MM.1S (cell line): ENCODE measurements around the gene RAB14.

Experiments
- DNase-seq: peaks from one replicate; pipeline ENCODE4 v3.0.0-alpha.2; 2015
- H2AFZ ChIP-seq: fragments of 300-600 bp; sonication (generic); 2 replicates; pipeline ENCODE4 v1.6.0; 2016; ENCODE audit warnings: antibody characterized with exemption, low read length
- H3F3A ChIP-seq: fragments of 300-600 bp; sonication (generic); 2 replicates; pipeline ENCODE4 v1.6.1; 2016; ENCODE audit warnings: mild to moderate bottlenecking, antibody characterized with exemption, low read length, moderate library complexity, mixed read lengths; ENCODE audit not compliant: insufficient read depth
- H3K27ac ChIP-seq: fragments of 300-600 bp; sonication (generic); 2 replicates; pipeline ENCODE4 v1.5.1; 2016; ENCODE audit warnings: mild to moderate bottlenecking, low read length
- H3K27me3 ChIP-seq: fragments of 300-600 bp; sonication (generic); replicated peaks from 2 replicates; pipeline ENCODE4 v1.6.0; 2016; ENCODE audit warnings: low read length; ENCODE audit not compliant: insufficient read depth
- H3K36me3 ChIP-seq: fragments of 300-600 bp; sonication (generic); replicated peaks from 2 replicates; pipeline ENCODE4 v1.6.1; 2016; ENCODE audit warnings: mild to moderate bottlenecking, low read length, mixed read lengths; ENCODE audit not compliant: insufficient read depth
- H3K4me1 ChIP-seq: fragments of 300-600 bp; sonication (generic); 2 replicates; pipeline ENCODE4 v1.6.1; 2016; ENCODE audit warnings: low read length, mixed read lengths
- H3K4me2 ChIP-seq: fragments of 300-600 bp; sonication (generic); 2 replicates; pipeline ENCODE4 v1.6.0; 2016; ENCODE audit warnings: low read depth, low read length
- H3K4me3 ChIP-seq: fragments of 300-600 bp; sonication (generic); 2 replicates; pipeline ENCODE4 v1.5.1; 2016; ENCODE audit warnings: low read length, mixed read lengths
- H3K79me2 ChIP-seq: fragments of 300-600 bp; sonication (generic); 2 replicates; pipeline ENCODE4 v1.6.1; 2016; ENCODE audit warnings: mixed run types, low read length, mixed read lengths
- H3K9ac ChIP-seq: fragments of 300-600 bp; sonication (generic); 2 replicates; pipeline ENCODE4 v1.6.1; 2016; ENCODE audit warnings: low read length, mixed read lengths
- H3K9me2 ChIP-seq: fragments of 300-600 bp; sonication (generic); replicated peaks from 2 replicates; pipeline ENCODE4 v1.6.1; 2016; ENCODE audit warnings: mild to moderate bottlenecking, low read length, mixed read lengths; ENCODE audit not compliant: insufficient read depth
- H3K9me3 ChIP-seq: fragments of 300-600 bp; sonication (generic); replicated peaks from 2 replicates; pipeline ENCODE4 v1.6.1; 2016; ENCODE audit warnings: mild to moderate bottlenecking, low read length, mixed read lengths; ENCODE audit not compliant: insufficient read depth
- H4K20me1 ChIP-seq: fragments of 300-600 bp; sonication (generic); 2 replicates; pipeline ENCODE4 v1.6.1; 2016; ENCODE audit warnings: mild to moderate bottlenecking, low read length, moderate library complexity, mixed read lengths; ENCODE audit not compliant: insufficient read depth
- EZH2 ChIP-seq: fragments of 300-600 bp; sonication (generic); optimal IDR thresholded peaks from 2 replicates; pipeline ENCODE3; 2017; ENCODE audit warnings: low read depth, mild to moderate bottlenecking, antibody characterized with exemption, low read length, mixed read lengths
- EZH2phosphoT487 ChIP-seq: fragments of 300-600 bp; sonication (generic); IDR thresholded peaks from 2 replicates; pipeline ENCODE4 v1.6.1; 2018; ENCODE audit warnings: antibody characterized with exemption, low read length
- TF ChIP-seq, protein P1 (sequence below): fragments of 300-600 bp; sonication (generic); IDR thresholded peaks from 2 replicates; pipeline ENCODE4 v1.5.1; 2016; ENCODE audit warnings: antibody characterized with exemption, low read length, mixed read lengths

The RAB14 gene

DNA sequence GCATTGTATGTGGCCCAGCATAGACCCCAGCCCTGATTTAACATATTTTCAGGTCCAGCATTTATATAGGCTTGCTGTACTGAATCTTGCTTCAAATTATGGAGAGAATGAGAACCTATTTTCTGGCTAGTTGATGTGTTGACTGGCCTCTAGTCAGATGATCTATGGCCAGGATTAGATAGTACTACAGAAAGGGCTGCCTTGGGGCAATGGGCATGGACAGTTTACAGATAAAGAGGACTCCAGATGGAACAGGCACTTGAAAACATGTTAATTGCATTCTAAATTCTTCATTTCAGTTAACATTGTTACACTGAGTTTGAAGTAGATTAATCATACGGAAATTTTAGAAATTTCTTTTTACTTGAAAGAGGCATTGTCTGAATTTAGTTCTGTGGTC, 61.5 kb downstream of the RAB14 start:
- Histone ChIP-seq H3F3A (no peaks in the 10 kb centered on the region), H3K36me3 (peaks cover 14% of the 10 kb centered on the region), H3K9ac (no peak overlapping the region), H3K79me2 (no peaks in the 10 kb centered on the region), H4K20me1 (no peaks in the 10 kb centered on the region), H3K9me3 (no peaks in the 10 kb centered on the region), H3K4me2 (no peak overlapping the region), H3K27ac (no peak overlapping the region), H3K4me3 (no peak overlapping the region), H2AFZ (no peak overlapping the region), H3K27me3 (no peaks in the 10 kb centered on the region), H3K4me1 (no peaks in the 10 kb centered on the region), H3K9me2 (no peaks in the 10 kb centered on the region)
- TF ChIP-seq EZH2 = no peak
- TF ChIP-seq, protein P1, sequence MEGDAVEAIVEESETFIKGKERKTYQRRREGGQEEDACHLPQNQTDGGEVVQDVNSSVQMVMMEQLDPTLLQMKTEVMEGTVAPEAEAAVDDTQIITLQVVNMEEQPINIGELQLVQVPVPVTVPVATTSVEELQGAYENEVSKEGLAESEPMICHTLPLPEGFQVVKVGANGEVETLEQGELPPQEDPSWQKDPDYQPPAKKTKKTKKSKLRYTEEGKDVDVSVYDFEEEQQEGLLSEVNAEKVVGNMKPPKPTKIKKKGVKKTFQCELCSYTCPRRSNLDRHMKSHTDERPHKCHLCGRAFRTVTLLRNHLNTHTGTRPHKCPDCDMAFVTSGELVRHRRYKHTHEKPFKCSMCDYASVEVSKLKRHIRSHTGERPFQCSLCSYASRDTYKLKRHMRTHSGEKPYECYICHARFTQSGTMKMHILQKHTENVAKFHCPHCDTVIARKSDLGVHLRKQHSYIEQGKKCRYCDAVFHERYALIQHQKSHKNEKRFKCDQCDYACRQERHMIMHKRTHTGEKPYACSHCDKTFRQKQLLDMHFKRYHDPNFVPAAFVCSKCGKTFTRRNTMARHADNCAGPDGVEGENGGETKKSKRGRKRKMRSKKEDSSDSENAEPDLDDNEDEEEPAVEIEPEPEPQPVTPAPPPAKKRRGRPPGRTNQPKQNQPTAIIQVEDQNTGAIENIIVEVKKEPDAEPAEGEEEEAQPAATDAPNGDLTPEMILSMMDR = no peak
- TF ChIP-seq EZH2phosphoT487 = no peak
- no peak for DNase-seq

DNA sequence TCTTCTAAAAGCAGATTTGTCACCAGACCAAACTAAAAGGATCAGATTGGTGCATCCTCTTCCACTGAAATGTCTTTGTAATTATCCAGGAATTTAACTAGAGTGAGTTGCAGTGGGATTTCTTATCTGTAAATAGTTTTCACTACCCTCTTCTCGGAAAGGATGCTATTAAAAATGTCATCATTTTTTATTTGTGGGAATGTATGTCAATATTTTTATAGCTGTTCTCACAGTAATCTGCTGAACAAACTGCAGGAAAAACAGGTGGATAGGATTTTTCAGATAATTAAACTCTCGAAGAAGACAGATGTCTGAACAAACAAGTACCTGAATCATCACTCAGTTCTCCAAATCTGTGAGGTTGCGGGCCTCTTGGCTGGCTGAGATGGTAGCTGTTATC, 62.7 kb downstream of the RAB14 start:
- Histone ChIP-seq H2AFZ (no peak overlapping the region), H3K79me2 (no peaks in the 10 kb centered on the region), H4K20me1 (no peaks in the 10 kb centered on the region), H3K9me2 (no peaks in the 10 kb centered on the region), H3K4me1 (no peaks in the 10 kb centered on the region), H3K9ac (no peak overlapping the region), H3K4me3 (no peak overlapping the region), H3K36me3 (peaks cover 14% of the 10 kb centered on the region), H3K27me3 (no peaks in the 10 kb centered on the region), H3K9me3 (no peaks in the 10 kb centered on the region), H3F3A (no peaks in the 10 kb centered on the region), H3K4me2 (no peak overlapping the region), H3K27ac (no peak overlapping the region)
- no peak for TF ChIP-seq EZH2
- TF ChIP-seq EZH2phosphoT487 = no peak
- no peak for DNase-seq

DNA sequence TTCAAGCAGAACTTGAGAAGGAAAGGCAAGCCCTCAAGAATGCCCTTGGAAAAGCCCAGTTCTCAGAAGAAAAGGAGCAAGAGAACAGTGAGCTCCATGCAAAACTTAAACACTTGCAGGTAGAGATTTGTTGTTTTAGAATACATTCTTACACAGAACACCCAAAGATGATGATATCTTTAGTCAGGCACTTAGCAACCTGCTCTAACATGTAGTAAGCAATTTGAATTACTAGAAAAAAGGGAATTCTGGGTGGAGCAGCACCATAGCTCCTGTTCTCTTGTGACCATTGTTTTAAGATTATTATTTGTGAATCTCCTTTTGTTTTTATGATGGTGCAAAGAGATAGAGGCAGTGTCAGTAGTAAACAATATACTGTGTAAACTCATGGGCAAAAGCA, 63.1 kb downstream of the RAB14 start:
- H3K27me3 ChIP-seq = no peaks in the 10 kb centered on the region
- no peaks in the 10 kb centered on the region for H4K20me1 ChIP-seq
- no peak overlapping the region for H3K4me2 ChIP-seq
- DNase-seq = no peak
- TF ChIP-seq, protein P1 = no peak
- TF ChIP-seq EZH2phosphoT487 (no peak), EZH2 (no peak)
- H3K79me2 ChIP-seq = no peaks in the 10 kb centered on the region
- H3K9me2 ChIP-seq = no peaks in the 10 kb centered on the region
- H3K9ac ChIP-seq = no peak overlapping the region
- H3K4me3 ChIP-seq = no peak overlapping the region
- H3K27ac ChIP-seq = no peak overlapping the region
- H3K9me3 ChIP-seq = no peaks in the 10 kb centered on the region
- H3F3A ChIP-seq = no peaks in the 10 kb centered on the region
- peaks cover 13% of the 10 kb centered on the region for H3K36me3 ChIP-seq
- no peak overlapping the region for H2AFZ ChIP-seq
- H3K4me1 ChIP-seq = no peaks in the 10 kb centered on the region

DNA sequence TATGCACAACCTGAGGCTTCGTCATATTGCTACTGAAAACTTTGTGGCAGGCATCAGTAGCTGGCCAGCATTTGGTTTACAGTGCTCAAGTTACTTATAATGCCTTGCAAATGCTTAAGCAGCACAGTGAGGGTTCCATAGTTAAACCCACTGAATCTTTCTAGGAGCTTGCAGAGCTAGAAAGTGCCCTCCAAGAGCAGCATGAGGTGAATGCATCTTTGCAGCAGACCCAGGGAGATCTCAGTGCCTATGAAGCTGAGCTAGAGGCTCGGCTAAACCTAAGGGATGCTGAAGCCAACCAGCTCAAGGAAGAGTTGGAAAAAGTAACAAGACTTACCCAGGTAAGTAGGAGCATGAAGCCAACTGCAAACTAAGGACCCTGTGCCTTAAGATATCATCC, 66.0 kb downstream of the RAB14 start:
- TF ChIP-seq EZH2phosphoT487 = no peak
- Histone ChIP-seq H3K9me3 (no peaks in the 10 kb centered on the region), H3K79me2 (no peaks in the 10 kb centered on the region), H3K4me2 (no peak overlapping the region), H3K4me3 (no peak overlapping the region), H3K9ac (no peak overlapping the region), H3K27me3 (no peaks in the 10 kb centered on the region), H3K27ac (no peak overlapping the region), H3K4me1 (no peaks in the 10 kb centered on the region), H2AFZ (no peak overlapping the region), H3K36me3 (no peaks in the 10 kb centered on the region; the same call in 1 of the 2 replicates), H4K20me1 (no peaks in the 10 kb centered on the region), H3K9me2 (no peaks in the 10 kb centered on the region), H3F3A (no peaks in the 10 kb centered on the region)
- no peak for DNase-seq
